AG09309 (cell line): ENCODE results near the gene TRPM3.

Source experiments
- DNase-seq: peaks from one replicate; pipeline ENCODE4 v3.0.0-alpha.2; 2010; ENCODE audit warnings: low read depth
- H3K4me3 ChIP-seq: 2 replicates; pipeline ENCODE4 v1.5.1; 2011; ENCODE audit warnings: mild to moderate bottlenecking, low read depth, low read length, moderate library complexity; ENCODE audit not compliant: control insufficient read depth
- TF ChIP-seq, protein P1 (sequence below): IDR thresholded peaks from 2 replicates; pipeline ENCODE4 v1.5.1; 2011; ENCODE audit warnings: mild to moderate bottlenecking, low read depth, low read length, inconsistent platforms; ENCODE audit not compliant: insufficient read depth, control insufficient read depth; ENCODE audit errors: missing control alignments

The TRPM3 gene

DNA sequence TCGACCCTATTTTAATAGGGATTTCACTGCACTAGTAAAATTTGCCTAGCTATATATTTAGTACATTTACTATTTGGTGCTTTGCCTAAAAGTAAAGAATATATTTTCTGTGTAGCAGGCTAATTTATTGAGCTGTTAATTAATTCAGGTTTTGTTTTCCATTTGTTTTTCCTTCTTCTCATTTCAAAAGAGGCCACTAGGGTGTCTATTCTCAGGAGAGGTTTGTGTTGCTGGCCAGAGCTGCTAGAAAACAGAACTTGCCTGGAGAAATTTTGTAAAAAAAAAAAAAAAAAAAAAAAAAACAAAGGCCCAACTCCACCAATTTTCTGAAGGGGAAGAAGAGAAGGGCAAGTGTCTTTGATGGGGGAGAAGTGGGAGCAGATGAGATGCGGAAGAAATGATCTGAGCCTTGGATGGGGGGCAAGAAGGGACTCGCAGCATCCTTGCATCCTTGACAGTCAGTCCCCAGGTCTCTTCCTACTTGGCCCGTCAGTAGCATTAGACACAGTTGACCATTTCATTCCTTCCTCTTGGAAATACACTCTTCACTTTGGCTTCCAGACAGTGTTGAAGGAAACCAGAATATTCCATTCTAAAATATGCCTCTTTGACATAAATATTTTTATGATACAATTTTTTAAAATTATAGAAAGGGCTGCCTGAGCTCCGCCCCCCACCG, 318.5 kb downstream of the TRPM3 start:
- no peak for DNase-seq
- H3K4me3 ChIP-seq: no peak overlapping the region
- TF ChIP-seq, protein P1, sequence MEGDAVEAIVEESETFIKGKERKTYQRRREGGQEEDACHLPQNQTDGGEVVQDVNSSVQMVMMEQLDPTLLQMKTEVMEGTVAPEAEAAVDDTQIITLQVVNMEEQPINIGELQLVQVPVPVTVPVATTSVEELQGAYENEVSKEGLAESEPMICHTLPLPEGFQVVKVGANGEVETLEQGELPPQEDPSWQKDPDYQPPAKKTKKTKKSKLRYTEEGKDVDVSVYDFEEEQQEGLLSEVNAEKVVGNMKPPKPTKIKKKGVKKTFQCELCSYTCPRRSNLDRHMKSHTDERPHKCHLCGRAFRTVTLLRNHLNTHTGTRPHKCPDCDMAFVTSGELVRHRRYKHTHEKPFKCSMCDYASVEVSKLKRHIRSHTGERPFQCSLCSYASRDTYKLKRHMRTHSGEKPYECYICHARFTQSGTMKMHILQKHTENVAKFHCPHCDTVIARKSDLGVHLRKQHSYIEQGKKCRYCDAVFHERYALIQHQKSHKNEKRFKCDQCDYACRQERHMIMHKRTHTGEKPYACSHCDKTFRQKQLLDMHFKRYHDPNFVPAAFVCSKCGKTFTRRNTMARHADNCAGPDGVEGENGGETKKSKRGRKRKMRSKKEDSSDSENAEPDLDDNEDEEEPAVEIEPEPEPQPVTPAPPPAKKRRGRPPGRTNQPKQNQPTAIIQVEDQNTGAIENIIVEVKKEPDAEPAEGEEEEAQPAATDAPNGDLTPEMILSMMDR: no peak

DNA sequence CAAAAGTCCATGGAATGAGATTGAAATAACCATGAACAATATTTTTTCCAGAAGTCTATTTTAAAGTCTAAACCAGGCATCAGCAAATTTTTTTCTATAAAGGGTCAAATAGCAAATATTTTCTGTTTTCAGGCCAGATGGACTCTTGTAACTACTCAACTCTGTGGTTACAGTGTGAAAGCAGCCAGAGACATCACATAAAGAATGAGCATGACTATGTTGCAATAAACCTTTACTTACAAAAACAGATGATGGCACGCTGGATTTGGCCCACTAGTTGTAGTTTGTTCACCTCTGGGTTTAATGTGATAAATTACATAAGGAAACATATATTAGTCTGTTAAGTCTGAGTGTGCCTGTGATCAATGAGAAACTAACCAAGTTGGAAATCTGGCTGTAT, 319.2 kb downstream of the TRPM3 start:
- H3K4me3 ChIP-seq: no peak overlapping the region
- TF ChIP-seq, protein P1: no peak
- DNase-seq: peak; percentile 55

DNA sequence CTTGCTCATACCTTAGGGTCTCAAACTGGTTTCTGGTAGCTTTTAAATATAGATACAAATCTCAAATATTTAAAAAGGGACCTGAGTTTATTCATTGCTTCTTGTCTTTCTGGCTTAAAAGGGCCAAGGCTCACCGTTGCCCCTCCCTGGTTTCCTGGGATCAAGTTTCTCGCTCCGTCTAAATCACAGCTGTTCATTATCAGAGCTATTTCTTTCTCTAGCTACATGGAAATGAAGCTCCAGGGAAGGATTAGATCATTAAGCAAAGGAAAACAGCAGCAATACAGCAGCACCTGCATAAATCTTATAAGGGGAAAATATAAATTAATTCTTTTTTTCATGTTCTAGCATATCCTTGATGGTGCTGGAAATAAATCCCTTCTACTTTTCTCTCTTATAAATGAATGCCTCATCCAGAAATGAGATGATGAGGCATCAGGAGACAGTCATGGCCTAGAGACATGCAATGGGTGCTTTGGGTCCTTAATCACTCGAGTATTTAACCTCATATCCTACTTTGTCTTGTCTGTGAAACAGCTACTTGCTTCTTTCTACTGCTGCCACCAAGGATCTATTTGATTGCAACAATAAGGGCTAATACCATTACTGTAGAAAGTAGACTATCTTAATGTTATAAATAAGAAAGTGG, 320.1 kb downstream of the TRPM3 start:
- TF ChIP-seq, protein P1: no peak
- no peak for DNase-seq
- H3K4me3 ChIP-seq: no peak overlapping the region

DNA sequence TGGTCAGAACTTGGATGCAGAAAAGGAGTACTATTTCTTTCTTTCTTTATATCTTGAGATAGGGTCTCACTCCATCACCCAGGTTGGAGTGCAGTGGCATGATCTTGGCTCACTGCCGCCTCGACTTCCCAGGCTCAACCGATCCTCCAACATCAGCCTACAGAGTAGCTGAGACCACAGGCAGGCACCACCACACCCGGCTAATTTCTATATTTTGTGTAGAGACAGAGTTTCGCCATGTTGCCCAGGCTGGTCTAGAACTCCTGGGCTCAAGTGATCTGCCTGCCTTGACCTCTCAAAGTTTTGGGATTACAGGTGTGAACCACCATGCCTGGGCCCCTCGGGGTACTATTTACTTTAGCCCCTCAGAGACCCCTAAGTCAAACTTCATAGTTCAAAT, 323.4 kb downstream of the TRPM3 start:
- no peak for DNase-seq
- H3K4me3 ChIP-seq: no peak overlapping the region
- TF ChIP-seq, protein P1: no peak

DNA sequence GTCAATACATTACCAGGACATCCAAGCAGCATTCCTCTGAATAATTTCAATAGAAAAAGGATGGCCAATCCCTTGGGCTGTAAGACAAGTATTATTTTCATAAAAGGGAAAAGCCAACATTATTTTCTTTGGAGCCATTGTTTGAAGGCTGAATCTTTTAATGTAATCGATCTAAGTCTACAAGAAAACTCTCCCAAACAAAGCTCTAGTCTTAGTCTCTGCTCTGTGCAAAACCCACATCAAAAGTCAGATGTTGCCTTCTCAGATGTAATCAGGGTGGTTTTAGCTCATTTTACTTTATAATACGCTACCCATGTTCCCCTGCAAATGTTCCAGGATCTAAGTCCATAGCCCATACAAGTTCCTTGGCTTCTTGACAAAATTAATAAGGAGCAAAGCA, 325.6 kb downstream of the TRPM3 start:
- no peak for DNase-seq
- TF ChIP-seq, protein P1: no peak
- H3K4me3 ChIP-seq: no peak overlapping the region

DNA sequence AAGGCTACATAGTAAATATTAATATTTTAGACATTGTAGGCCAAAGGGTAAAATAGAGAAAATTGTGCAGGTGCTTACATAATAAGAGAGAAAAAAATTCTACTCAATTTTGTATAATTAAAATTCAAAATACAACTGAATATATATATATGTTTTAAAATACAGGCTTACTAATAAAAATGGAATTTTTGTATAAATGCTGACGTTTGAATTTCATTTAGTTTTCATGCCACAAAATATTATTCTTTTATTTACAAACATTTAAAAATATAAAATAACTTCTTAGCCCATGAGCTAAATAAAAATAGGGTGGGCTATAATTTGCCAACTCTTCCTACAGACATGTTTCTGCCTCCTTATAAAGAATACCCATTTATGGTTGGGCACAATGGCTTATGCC, 328.6 kb downstream of the TRPM3 start:
- DNase-seq: no peak
- TF ChIP-seq, protein P1: no peak
- no peak overlapping the region for H3K4me3 ChIP-seq
